GM12878 (cell line): ENCODE measurements around the gene OCA2. TPM values are rescaled to one million over a fixed set of nuclear protein-coding genes. Genes with fewer than 3 reads are reported as not detected.

Source experiments
- ATAC-seq: fragments of 200-7000 bp; cut with Tn5 transposase; 3 replicates; pipeline ENCODE4 v1.9.1; 2020; ENCODE audit warnings: mild to moderate bottlenecking, moderate library complexity
- BruUV-seq: library from RNA; stranded (reverse); fragments of 400-500 nt; replicated peaks from 2 replicates; lab custom pipeline; 2021; lab: Mats Ljungman, UMichigan
- CTCF ChIA-PET: fragments of 300-600 bp; sonication (Branson Sonifier 250); formaldehyde crosslinking; extraction: SDS; loops from one replicate; lab custom pipeline; 2021; ENCODE audit warnings: inconsistent platforms; lab: Yijun Ruan, JAX
- POLR2A ChIA-PET: fragments of 350-600 bp; formaldehyde crosslinking; extraction: SDS; loops from one replicate; lab custom pipeline; 2021; ENCODE audit warnings: inconsistent platforms; lab: Charles Lee
- RAD21 ChIA-PET: fragments of 300-600 bp; sonication (Branson Sonifier 250); formaldehyde crosslinking; loops from one replicate; lab custom pipeline; 2023; ENCODE audit warnings: antibody characterized with exemption; ENCODE audit not compliant: unreplicated experiment; lab: Charles Lee
- SMC1A ChIA-PET: fragments of 300-600 bp; sonication (Branson Sonifier 250); formaldehyde crosslinking; loops from one replicate; lab custom pipeline; 2023; ENCODE audit not compliant: unreplicated experiment, uncharacterized antibody; lab: Charles Lee
- DNase-seq: peaks from one replicate; pipeline ENCODE4 v3.0.0-alpha.2; 2011; ENCODE audit warnings: low read depth, low spot score
- FAIRE-seq: peaks from 3 replicates; lab custom pipeline; 2011; peaks lifted over from hg19 to GRCh38; lab: Jason Lieb, UNC
- H2AFZ ChIP-seq: 2 replicates; pipeline ENCODE4 v1.6.0; 2011; ENCODE audit warnings: low read depth, low read length, control low read depth; ENCODE audit not compliant: control insufficient read depth
- H3K27ac ChIP-seq: 2 replicates; pipeline ENCODE4 v1.5.1; 2011; ENCODE audit warnings: control low read depth; ENCODE audit not compliant: control insufficient read depth, insufficient read depth
- H3K27me3 ChIP-seq, 2 experiments: replicated peaks in 1 of 2; 2 replicates each; pipeline versions ENCODE4 v1.6.0 to v1.6.1; 2011; ENCODE audit warnings: low read length in 1 of 2; ENCODE audit not compliant: control insufficient read depth in 2 of 2, insufficient read depth in 2 of 2
- H3K36me3 ChIP-seq, 2 experiments: 2 replicates each; pipeline ENCODE4 v1.5.1; 2011; ENCODE audit warnings: low read length in 1 of 2; ENCODE audit not compliant: control insufficient read depth in 2 of 2, insufficient read depth in 2 of 2
- H3K4me1 ChIP-seq: 2 replicates; pipeline ENCODE4 v1.6.1; 2011; ENCODE audit warnings: mild to moderate bottlenecking, low read length, moderate library complexity, mixed read lengths; ENCODE audit not compliant: control insufficient read depth, insufficient read depth
- H3K4me2 ChIP-seq: 2 replicates; pipeline ENCODE4 v1.6.0; 2011; ENCODE audit warnings: control low read depth; ENCODE audit not compliant: control insufficient read depth, insufficient read depth
- H3K4me3 ChIP-seq: fragments of 200-600 bp; sonication (generic); 2 replicates; pipeline ENCODE4 v1.5.1; 2016
- H3K79me2 ChIP-seq: 2 replicates; pipeline ENCODE4 v1.6.0; 2011; ENCODE audit warnings: low read length; ENCODE audit not compliant: control insufficient read depth, insufficient read depth
- H3K9ac ChIP-seq: 2 replicates; pipeline ENCODE4 v1.8.0; 2011; ENCODE audit warnings: low read length, control low read depth, mixed read lengths; ENCODE audit not compliant: control insufficient read depth, insufficient read depth
- H3K9me3 ChIP-seq: replicated peaks from 3 replicates; pipeline ENCODE4 v1.5.1; 2011; ENCODE audit warnings: mild to moderate bottlenecking, low read length; ENCODE audit not compliant: control insufficient read depth, insufficient read depth
- H4K20me1 ChIP-seq: 2 replicates; pipeline ENCODE4 v1.6.0; 2011; ENCODE audit not compliant: control insufficient read depth, insufficient read depth
- ATF2 ChIP-seq: IDR thresholded peaks from 2 replicates; pipeline ENCODE4 v1.6.1; 2012; ENCODE audit warnings: low read length, inconsistent platforms
- CBX3 ChIP-seq: fragments of 200-600 bp; sonication (generic); IDR thresholded peaks from 2 replicates; pipeline ENCODE4 v1.6.1; 2016; ENCODE audit warnings: low read depth, borderline replicate concordance
- CHD1 ChIP-seq: IDR thresholded peaks from 2 replicates; pipeline ENCODE4 v1.6.1; 2012; ENCODE audit warnings: low read depth, low read length, improper control_type of control experiment
- CREB1 ChIP-seq: IDR thresholded peaks from 2 replicates; pipeline ENCODE4 v1.6.1; 2012; ENCODE audit warnings: low read depth, mild to moderate bottlenecking, inconsistent platforms
- EGR1 ChIP-seq, 2 experiments: IDR thresholded peaks; 1 replicate in 1 of 2; 2 replicates in 1 of 2; pipeline ENCODE4 v1.6.1; 2011 to 2012; ENCODE audit warnings: low read depth in 2 of 2, low read length in 2 of 2, borderline replicate concordance in 1 of 2, mild to moderate bottlenecking in 1 of 2, moderate library complexity in 1 of 2
- EP300 ChIP-seq, 2 experiments: fragments of 150-350 bp in 1 of 2; IDR thresholded peaks; 2 replicates each; pipeline ENCODE4 v1.6.1; 2011 to 2012; ENCODE audit warnings: low read depth in 2 of 2, low read length in 2 of 2, borderline replicate concordance in 1 of 2, improper control_type of control experiment in 1 of 2, inconsistent platforms in 1 of 2; ENCODE audit not compliant: control insufficient read depth in 1 of 2
- GABPA ChIP-seq: IDR thresholded peaks from 2 replicates; pipeline ENCODE4 v1.6.1; 2014; ENCODE audit warnings: antibody characterized with exemption, low read depth, mild to moderate bottlenecking, inconsistent platforms
- GATAD2B ChIP-seq: fragments of 450-650 bp; conservative IDR thresholded peaks from 2 replicates; pipeline ENCODE4 v1.6.1; 2017; ENCODE audit warnings: low read depth, mild to moderate bottlenecking, moderate library complexity
- IRF4 ChIP-seq: IDR thresholded peaks from 2 replicates; pipeline ENCODE4 v1.6.1; 2011; ENCODE audit warnings: low read depth, low read length
- MEF2B ChIP-seq: fragments of 450-650 bp; IDR thresholded peaks from 2 replicates; pipeline ENCODE4 v1.6.1; 2018; ENCODE audit warnings: mild to moderate bottlenecking, moderate library complexity; ENCODE audit not compliant: partially characterized antibody, poor library complexity, severe bottlenecking
- MYB ChIP-seq: fragments of 150-350 bp; IDR thresholded peaks from 2 replicates; pipeline ENCODE4 v1.6.1; 2014; ENCODE audit warnings: mild to moderate bottlenecking, low read depth, low read length, borderline replicate concordance
- NFXL1 ChIP-seq: fragments of 450-650 bp; IDR thresholded peaks from 2 replicates; pipeline ENCODE4 v1.6.1; 2017; ENCODE audit warnings: antibody characterized with exemption, mild to moderate bottlenecking, borderline replicate concordance
- SP1 ChIP-seq: IDR thresholded peaks from one replicate; pipeline ENCODE4 v1.6.1; 2011; ENCODE audit warnings: low read depth, low read length
- SREBF1 ChIP-seq: IDR thresholded peaks from 2 replicates; pipeline ENCODE4 v1.6.1; 2012; ENCODE audit warnings: mild to moderate bottlenecking, low read length
- TBL1XR1 ChIP-seq: IDR thresholded peaks from 2 replicates; pipeline ENCODE4 v1.6.1; 2012; ENCODE audit warnings: low read depth, low read length, improper control_type of control experiment
- TCF12 ChIP-seq: IDR thresholded peaks from 2 replicates; pipeline ENCODE4 v1.6.1; 2011; ENCODE audit warnings: low read depth, mild to moderate bottlenecking, low read length
- YBX1 ChIP-seq: fragments of 450-650 bp; IDR thresholded peaks from 2 replicates; pipeline ENCODE4 v1.6.1; 2016; ENCODE audit warnings: antibody characterized with exemption
- ZNF622 ChIP-seq: fragments of 450-650 bp; IDR thresholded peaks from 2 replicates; pipeline ENCODE4 v1.6.1; 2017; ENCODE audit warnings: mild to moderate bottlenecking, inconsistent platforms
- WGBS: methylation state at CpG from one replicate; pipeline ENCODE4 v1.1.6; 2016; ENCODE audit warnings: low lambda C conversion rate; ENCODE audit not compliant: insufficient replicate concordance, insufficient coverage; ENCODE audit errors: missing lambda C conversion rate; 5-methylcytosine and 5-hydroxymethylcytosine counted together
- in situ Hi-C: fragments of 300-500 bp; cut with MboI; formaldehyde crosslinking; loops from 9 replicates; pipeline ENCODE4 v1.14.3; 2018; ENCODE audit warnings: mixed read lengths
- intact Hi-C: fragments of 100-400 bp; cut with micrococcal nuclease; formaldehyde crosslinking; loops from one replicate; pipeline ENCODE4 v1.14.2; 2022; ENCODE audit not compliant: unreplicated experiment
- polyA plus RNA-seq, 11 experiments: library from polyadenylated mRNA; depleted of rRNA in 4 of 11; unstranded in 6 of 11; stranded (reverse) in 5 of 11; fragments of >200 nt; fragmentation: Nextera tagmentation in 4 of 11; fragmentation: Illumina TruSeq in 1 of 11; extraction: Ambion mirVana in 4 of 11; extraction: Trizol in 1 of 11; gene quantifications; 1 replicate in 1 of 11; 2 replicates in 10 of 11; pipeline versions ENCODE4 v1.2.1 to v1.2.3, GENCODE V29; 2011 to 2016; ENCODE audit warnings: inconsistent platforms in 2 of 11, missing spikeins in 2 of 11, low read depth in 1 of 11
- total RNA-seq, 4 experiments: library from RNA; depleted of rRNA in 3 of 4; stranded (reverse); fragments of >200 nt in 3 of 4; fragmentation: Illumina TruSeq in 1 of 4; extraction: Trizol in 1 of 4; gene quantifications; 2 replicates each; pipeline versions ENCODE4 v1.2.1 to v1.2.3, GENCODE V29; 2013 to 2021

Gene OCA2
- total and polyA plus RNA-seq, 10 of the 15 experiments (the other 5 are each of a cell fraction or from before 2014, with no cell fraction given) = 0.04 to 1.8 TPM; not detected in 8

- FAIRE-seq (no peak), DNase-seq (no peak), ATAC-seq (no peak)
- ChIA-PET CTCF (no interaction called here), SMC1A (no interaction called here), RAD21 (no interaction called here), POLR2A (no interaction called here)
- in situ Hi-C loops (no loop called here), intact Hi-C loops (no loop called here)
- 41% methylated on average over 5 of the region's 5 CpGs for WGBS
- Histone ChIP-seq H2AFZ (no peak overlapping the region), H3K4me1 (no peaks in the 10 kb centered on the region), H3K9ac (no peak overlapping the region), H3K27me3 (no peaks in the 10 kb centered on the region), H3K4me3 (no peak overlapping the region), H3K79me2 (no peaks in the 10 kb centered on the region), H3K27ac (no peak overlapping the region), H3K4me2 (no peak overlapping the region), H3K36me3 (no peaks in the 10 kb centered on the region), H3K9me3 (no peaks in the 10 kb centered on the region; the same call in 2 of the 3 replicates), H4K20me1 (no peaks in the 10 kb centered on the region)
- no TSS peak for BruUV-seq
- TF ChIP-seq YBX1 (no peak), TBL1XR1 (no peak), MYB (no peak), CHD1 (no peak), EP300 (IDR thresholded peaks at IDR 0.05; ENCODE audit: borderline replicate concordance in 1 of 2, control insufficient read depth in 1 of 2, low read depth in 2 of 2, low read length in 2 of 2) (no peak), GABPA (no peak), EGR1 (IDR thresholded peaks at IDR 0.05; ENCODE audit: borderline replicate concordance in 1 of 2, low read depth in 2 of 2, low read length in 2 of 2) (no peak), MEF2B (no peak), NFXL1 (no peak), SREBF1 (no peak), ATF2 (no peak), GATAD2B (no peak), SP1 (no peak), TCF12 (no peak), CREB1 (no peak), CBX3 (no peak), IRF4 (no peak), ZNF622 (no peak)
Measured at GRCh38 chr15:27878841-27879240, 220.3 kb downstream of the OCA2 start.
